Measurements from ENCODE around the gene MAP4. TPM values are rescaled to one million over a fixed set of nuclear protein-coding genes. Genes with fewer than 3 reads are reported as not detected.

The MAP4 gene
- polyA plus RNA-seq, 3 donors = 6.2 to 24.1 (median 18.4) TPM

DNA sequence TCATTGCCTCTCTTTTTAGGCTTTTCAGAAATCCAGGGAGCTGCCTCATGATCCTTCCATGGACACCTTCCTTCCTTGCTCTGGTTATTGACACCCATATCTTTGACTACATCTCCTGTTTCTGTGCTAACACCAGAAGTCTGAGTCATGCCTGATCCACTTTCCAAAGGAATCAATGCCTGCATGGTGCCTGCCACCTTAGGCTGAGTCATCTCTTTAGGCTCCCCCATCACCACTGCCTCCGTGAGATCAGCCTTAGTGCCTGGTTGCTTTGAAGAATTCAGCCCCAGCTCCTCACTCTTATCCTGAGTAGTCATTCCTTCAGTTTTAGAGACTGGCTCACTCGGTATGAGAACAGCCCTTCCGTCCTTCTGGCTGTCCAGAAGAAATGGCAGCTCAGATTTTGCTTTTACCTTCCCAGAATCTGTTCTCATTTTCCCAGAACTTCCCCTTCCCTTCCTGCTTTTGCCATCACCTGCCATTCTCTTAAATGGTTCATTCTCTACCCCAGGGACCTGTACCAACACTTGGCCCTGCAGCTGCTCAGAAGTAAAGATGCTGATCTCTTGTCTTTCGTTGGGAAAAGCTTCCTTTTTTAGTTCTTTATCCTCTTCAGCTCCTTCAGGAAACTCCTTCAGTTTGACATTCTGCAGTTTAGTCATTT, 105.3 kb downstream of the MAP4 start:
- no peaks in the 10 kb centered on the region for H3K4me1 ChIP-seq (ENCODE audit: control insufficient read depth in 1 of 2, insufficient read depth in 2 of 2, low read length in 2 of 2)
- intact Hi-C loops (cut with micrococcal nuclease) = no loop called here
- no peak overlapping the region for H3K4me2 ChIP-seq (replicated peaks; ENCODE audit: extremely low read depth, low read length, poor library complexity, severe bottlenecking)
- H3K27ac ChIP-seq (ENCODE audit: low read depth in 1 of 2, low read length in 2 of 2) = no peak overlapping the region
- Mint-ChIP-seq H3K9me3 (no peaks in the 10 kb centered on the region), H3K4me3 (no peak overlapping the region), H3K4me1 (no peaks in the 10 kb centered on the region), H3K36me3 (peaks cover 51 to 64% of the 10 kb centered on the region in 2 donors), H3K27ac (peak overlapping the region in 1 of 7 donors; percentile 12), H3K27me3 (ENCODE audit: low read depth in 3 of 3) (no peaks in the 10 kb centered on the region)
- no peak for TF ChIP-seq CTCF (IDR thresholded peaks at IDR 0.05)
- H3K9ac ChIP-seq (ENCODE audit: insufficient read depth, low read length, poor library complexity, severe bottlenecking) = no peak overlapping the region
- H3K27me3 ChIP-seq (ENCODE audit: control insufficient read depth in 2 of 2, insufficient read depth in 2 of 2, low read length in 2 of 2) = no peaks in the 10 kb centered on the region
- peaks cover 34 to 82% of the 10 kb centered on the region in 2 donors for H3K36me3 ChIP-seq (replicated peaks in 1 of 2; ENCODE audit: control insufficient read depth in 1 of 2, insufficient read depth in 2 of 2, low read length in 2 of 2)
- no peaks in the 10 kb centered on the region for H4K20me1 ChIP-seq (ENCODE audit: insufficient read depth, low read length)
- DNase-seq = no peak
- H2AFZ ChIP-seq (ENCODE audit: insufficient read depth, low read depth, low read length, poor library complexity, severe bottlenecking) = no peak overlapping the region
- H3K79me2 ChIP-seq (ENCODE audit: insufficient read depth, low read length) = no peaks in the 10 kb centered on the region
- no peak overlapping the region for H3K4me3 ChIP-seq (replicated peaks in 1 of 3; ENCODE audit: low read depth in 2 of 3, low read length in 3 of 3)
- no peaks in the 10 kb centered on the region for H3K9me3 ChIP-seq (replicated peaks in 1 of 2; ENCODE audit: control insufficient read depth in 1 of 2, insufficient read depth in 1 of 2, low read length in 2 of 2)
- 100% methylated on average over 4 of the region's 4 CpGs for WGBS (ENCODE audit: insufficient coverage)

DNA sequence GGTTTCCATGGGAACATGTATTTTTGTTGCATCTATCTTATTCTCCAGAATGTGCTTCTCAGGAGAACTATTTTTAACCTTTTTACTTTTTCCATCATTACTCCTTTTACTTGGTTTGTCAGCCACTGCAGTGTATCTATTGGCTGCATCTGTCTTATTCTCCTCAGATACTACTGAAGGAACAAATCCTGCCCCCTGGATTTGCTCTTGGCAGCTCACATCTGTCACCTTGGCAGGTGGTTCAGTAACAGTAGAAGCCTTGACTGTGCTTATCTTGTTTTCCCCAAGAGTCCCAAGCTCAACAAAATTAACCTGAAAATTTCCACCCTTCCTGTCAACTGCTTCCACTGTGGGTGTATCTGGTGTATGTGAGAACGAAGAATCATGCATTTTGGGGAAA, 106.0 kb downstream of the MAP4 start:
- Histone ChIP-seq H3K4me1 (ENCODE audit: control insufficient read depth in 1 of 2, insufficient read depth in 2 of 2, low read length in 2 of 2) (no peaks in the 10 kb centered on the region), H3K27me3 (ENCODE audit: control insufficient read depth in 2 of 2, insufficient read depth in 2 of 2, low read length in 2 of 2) (no peaks in the 10 kb centered on the region), H3K27ac (ENCODE audit: low read depth in 1 of 2, low read length in 2 of 2) (no peak overlapping the region), H2AFZ (ENCODE audit: insufficient read depth, low read depth, low read length, poor library complexity, severe bottlenecking) (no peak overlapping the region), H3K4me2 (replicated peaks; ENCODE audit: extremely low read depth, low read length, poor library complexity, severe bottlenecking) (no peak overlapping the region), H3K36me3 (replicated peaks in 1 of 2; ENCODE audit: control insufficient read depth in 1 of 2, insufficient read depth in 2 of 2, low read length in 2 of 2) (peaks cover 27 to 75% of the 10 kb centered on the region in 2 donors), H3K79me2 (ENCODE audit: insufficient read depth, low read length) (no peaks in the 10 kb centered on the region), H3K9me3 (replicated peaks in 1 of 2; ENCODE audit: control insufficient read depth in 1 of 2, insufficient read depth in 1 of 2, low read length in 2 of 2) (no peaks in the 10 kb centered on the region), H3K9ac (ENCODE audit: insufficient read depth, low read length, poor library complexity, severe bottlenecking) (no peak overlapping the region), H3K4me3 (replicated peaks in 1 of 3; ENCODE audit: low read depth in 2 of 3, low read length in 3 of 3) (no peak overlapping the region), H4K20me1 (ENCODE audit: insufficient read depth, low read length) (no peaks in the 10 kb centered on the region)
- H3K9me3 Mint-ChIP-seq = no peaks in the 10 kb centered on the region
- no peak for TF ChIP-seq CTCF (IDR thresholded peaks at IDR 0.05)
- H3K4me3 Mint-ChIP-seq = no peak overlapping the region
- H3K36me3 Mint-ChIP-seq = peaks cover 47 to 61% of the 10 kb centered on the region in 2 donors
- H3K27ac Mint-ChIP-seq = no peak overlapping the region
- WGBS (ENCODE audit: insufficient coverage) = no CpG with 5 or more reads among the region's 1 CpG
- no peaks in the 10 kb centered on the region for H3K4me1 Mint-ChIP-seq
- H3K27me3 Mint-ChIP-seq (ENCODE audit: low read depth in 3 of 3) = no peaks in the 10 kb centered on the region
- DNase-seq = no peak
- intact Hi-C loops (cut with micrococcal nuclease) = no loop called here

Measured in CD14-positive monocyte (primary cell).